NCI-H510A treated with DMSO at 0.1 percent for 48 hours (cell line): ENCODE results near the gene FBXO22.
A peak's percentile ranks its signal among the peaks of the same experiment; 100 is the strongest.
"Not testable (repeated sequence)": the region's sequence is repeated elsewhere in the genome, so short reads cannot be mapped to it uniquely, and the experiment has no call there.

Experiments
- DNase-seq: peaks from one replicate; lab custom pipeline; 2025; lab: John Stamatoyannopoulos, UW

FBXO22 gene

GRCh38 chr15:75903331-75904239 is at the start of gene FBXO22:
FBXO22 (plus strand) TSS chr15:75903878; CDS start chr15:75903964, 86 bp downstream.
- peak; percentile 68 for DNase-seq

- DNase-seq, result no peak
Measured at GRCh38 chr15:75857886-75858285, 45.8 kb upstream of the FBXO22 start.

GRCh38 chr15:75861750-75862402 is 41.8 kb upstream of the FBXO22 start:
- DNase-seq, result no peak

- DNase-seq, result no peak
Measured at GRCh38 chr15:75862796-75863195, 40.9 kb upstream of the FBXO22 start.

GRCh38 chr15:75864213-75865059 is 39.2 kb upstream of the FBXO22 start:
- no peak for DNase-seq

- not testable (repeated sequence) for DNase-seq
Measured at GRCh38 chr15:75866045-75866444, 37.6 kb upstream of the FBXO22 start.

- DNase-seq, result no peak
Measured at GRCh38 chr15:75866916-75867315, 36.8 kb upstream of the FBXO22 start.

GRCh38 chr15:75867449-75867848 is 36.2 kb upstream of the FBXO22 start:
- no peak for DNase-seq

GRCh38 chr15:75868019-75868418 is 35.7 kb upstream of the FBXO22 start:
- no peak for DNase-seq

GRCh38 chr15:75869446-75869845 is 34.2 kb upstream of the FBXO22 start:
- no peak for DNase-seq

- not testable (repeated sequence) for DNase-seq
Measured at GRCh38 chr15:75871589-75871988, 32.1 kb upstream of the FBXO22 start.

- no peak for DNase-seq
Measured at GRCh38 chr15:75872403-75872990, 31.2 kb upstream of the FBXO22 start.

GRCh38 chr15:75884041-75884440 is 19.6 kb upstream of the FBXO22 start:
- no peak for DNase-seq

GRCh38 chr15:75887178-75887577 is 16.5 kb upstream of the FBXO22 start:
- peak; percentile 59 for DNase-seq

GRCh38 chr15:75891895-75892294 is 11.8 kb upstream of the FBXO22 start:
- no peak for DNase-seq

GRCh38 chr15:75895731-75896130 is 7.9 kb upstream of the FBXO22 start:
- DNase-seq, result no peak

GRCh38 chr15:75900577-75900976 is 3.1 kb upstream of the FBXO22 start:
- no peak for DNase-seq

GRCh38 chr15:75902129-75902557 is 1.5 kb upstream of the FBXO22 start:
- DNase-seq, result peak; percentile 30

- no peak for DNase-seq
Measured at GRCh38 chr15:75905231-75905630, 1.6 kb downstream of the FBXO22 start.

GRCh38 chr15:75910355-75910754 is 6.7 kb downstream of the FBXO22 start:
- not testable (repeated sequence) for DNase-seq

GRCh38 chr15:75916978-75917377 is 13.3 kb downstream of the FBXO22 start:
- DNase-seq, result no peak

GRCh38 chr15:75918135-75918534 is 14.5 kb downstream of the FBXO22 start:
- DNase-seq, result no peak
